GM12865 (cell line): Measurements from ENCODE around the gene MAPK13.

Source experiments
- DNase-seq: peaks from one replicate; pipeline ENCODE4 v3.0.0; 2010; ENCODE audit warnings: low read depth
- H3K4me3 ChIP-seq: 2 replicates; pipeline ENCODE4 v1.5.1; 2011; ENCODE audit warnings: mild to moderate bottlenecking, low read depth, low read length, control low read depth
- CTCF ChIP-seq: IDR thresholded peaks from 2 replicates; pipeline ENCODE4 v1.5.1; 2011; ENCODE audit warnings: low read length, control low read depth, low read depth, inconsistent platforms; ENCODE audit not compliant: insufficient read depth; ENCODE audit errors: missing control alignments

MAPK13 gene

GRCh38 chr6:36139991-36140710 is 9.8 kb downstream of the MAPK13 start:
- no peak overlapping the region for H3K4me3 ChIP-seq
- no peak for TF ChIP-seq CTCF
- DNase-seq: no peak

DNA sequence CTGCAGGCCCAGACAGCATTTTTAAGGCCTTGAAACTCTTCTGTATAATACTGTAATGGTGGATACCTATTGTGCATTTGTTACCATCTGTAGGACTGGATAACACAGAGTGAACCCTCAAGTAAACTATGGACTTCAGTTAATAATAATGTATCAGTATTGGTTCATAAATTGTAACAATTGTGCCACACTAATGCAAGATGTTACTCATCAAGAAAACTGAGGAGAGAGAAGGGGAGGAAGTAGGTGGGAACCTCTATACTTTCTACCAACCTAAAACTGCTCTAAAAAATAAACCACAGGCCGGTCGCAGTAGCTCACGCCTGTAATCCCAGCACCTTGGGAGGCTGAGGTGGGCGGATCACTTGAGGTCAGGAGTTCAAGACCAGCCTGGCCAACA is 10.8 kb downstream of the MAPK13 start:
- no peak for TF ChIP-seq CTCF
- DNase-seq: no peak

GRCh38 chr6:36141961-36142360 is 11.6 kb downstream of the MAPK13 start:
- TF ChIP-seq CTCF: no peak
- DNase-seq: no peak
- no peak overlapping the region for H3K4me3 ChIP-seq

More for the DNA sequence above, 10.8 kb downstream of the MAPK13 start:
- H3K4me3 ChIP-seq: no peak overlapping the region

DNA sequence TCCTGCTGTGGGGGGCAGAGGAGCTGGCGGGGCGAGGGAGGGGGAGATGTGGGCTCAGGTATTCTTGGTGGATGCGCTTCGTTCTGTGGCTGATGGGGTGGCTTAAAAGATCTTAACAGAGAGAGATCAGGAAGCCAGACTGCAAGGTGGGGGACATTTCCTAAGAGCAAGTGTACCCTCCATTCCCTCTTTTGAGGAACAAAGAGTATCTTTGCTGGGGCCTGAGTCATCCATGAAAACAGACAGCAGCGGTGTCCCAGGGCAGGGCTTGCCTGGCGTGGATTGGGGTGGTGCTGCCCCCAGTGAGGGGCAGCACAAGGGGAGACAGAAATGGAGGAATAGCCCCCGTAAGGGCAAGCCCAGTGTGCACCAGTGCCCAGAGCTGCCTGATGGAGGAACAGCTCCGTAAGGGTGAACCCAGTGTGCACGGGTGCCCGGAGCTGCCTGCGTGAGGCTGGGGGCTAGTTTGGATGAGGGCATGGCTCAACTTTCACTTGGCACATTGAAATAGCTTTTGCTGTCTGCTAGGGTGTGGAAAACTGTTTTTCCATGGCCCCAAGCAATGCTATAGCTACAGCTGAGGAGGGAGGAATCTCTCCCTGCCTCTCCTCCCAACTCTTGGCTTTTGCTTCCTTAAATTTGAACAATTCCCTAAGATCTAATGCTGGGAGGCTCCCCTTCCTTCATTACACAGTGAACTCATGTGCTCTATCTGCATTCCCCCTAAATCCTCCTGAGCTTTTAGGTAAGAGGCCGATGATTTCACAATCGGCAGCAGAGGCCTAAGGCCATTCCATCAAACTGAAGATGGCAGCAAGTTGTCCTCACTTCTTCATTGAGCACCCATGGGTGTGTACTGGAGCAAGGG is 12.9 kb downstream of the MAPK13 start:
- H3K4me3 ChIP-seq: no peak overlapping the region
- no peak for DNase-seq
- no peak for TF ChIP-seq CTCF

- TF ChIP-seq CTCF: no peak
- H3K4me3 ChIP-seq: no peak overlapping the region
- no peak for DNase-seq
These were observed 15.2 kb downstream of the MAPK13 start for GRCh38 chr6:36145495-36145894.

- TF ChIP-seq CTCF: no peak
- no peak for DNase-seq
- H3K4me3 ChIP-seq: no peak overlapping the region
These were observed 17.0 kb downstream of the MAPK13 start for GRCh38 chr6:36147294-36147693.
